NCI-H1417 treated with DMSO at 0.1 percent for 48 hours (cell line): ENCODE measurements around the gene LGR4.
"Not testable (repeated sequence)": the region's sequence is repeated elsewhere in the genome, so short reads cannot be mapped to it uniquely, and the experiment has no call there.

ENCODE experiments used
- DNase-seq: peaks from one replicate; lab custom pipeline; 2025; lab: John Stamatoyannopoulos, UW

LGR4 gene

GRCh38 chr11:27348340-27348873, 124.2 kb downstream of the LGR4 start:
- DNase-seq = peak; percentile 81

- DNase-seq = peak; percentile 81
Measured at GRCh38 chr11:27347359-27348339, 124.9 kb downstream of the LGR4 start.

GRCh38 chr11:27339941-27340340, 132.6 kb downstream of the LGR4 start:
- DNase-seq = no peak

- not testable (repeated sequence) for DNase-seq
Measured at GRCh38 chr11:27334764-27335163, 137.8 kb downstream of the LGR4 start.

GRCh38 chr11:27331981-27332380, 140.6 kb downstream of the LGR4 start:
- no peak for DNase-seq

GRCh38 chr11:27330633-27331270, 141.8 kb downstream of the LGR4 start:
- DNase-seq = no peak

- DNase-seq = no peak
Measured at GRCh38 chr11:27329867-27330632, 142.5 kb downstream of the LGR4 start.

GRCh38 chr11:27328614-27329013, 144.0 kb downstream of the LGR4 start:
- DNase-seq = no peak

- not testable (repeated sequence) for DNase-seq
Measured at GRCh38 chr11:27327064-27327463, 145.5 kb downstream of the LGR4 start.

GRCh38 chr11:27322196-27322595, 150.4 kb downstream of the LGR4 start:
- DNase-seq = not testable (repeated sequence)

GRCh38 chr11:27321340-27321739, 151.2 kb downstream of the LGR4 start:
- not testable (repeated sequence) for DNase-seq

- no peak for DNase-seq
Measured at GRCh38 chr11:27319072-27319471, 153.5 kb downstream of the LGR4 start.

GRCh38 chr11:27317751-27318150, 154.8 kb downstream of the LGR4 start:
- no peak for DNase-seq
